ENCODE results near the gene MBP.

DNA sequence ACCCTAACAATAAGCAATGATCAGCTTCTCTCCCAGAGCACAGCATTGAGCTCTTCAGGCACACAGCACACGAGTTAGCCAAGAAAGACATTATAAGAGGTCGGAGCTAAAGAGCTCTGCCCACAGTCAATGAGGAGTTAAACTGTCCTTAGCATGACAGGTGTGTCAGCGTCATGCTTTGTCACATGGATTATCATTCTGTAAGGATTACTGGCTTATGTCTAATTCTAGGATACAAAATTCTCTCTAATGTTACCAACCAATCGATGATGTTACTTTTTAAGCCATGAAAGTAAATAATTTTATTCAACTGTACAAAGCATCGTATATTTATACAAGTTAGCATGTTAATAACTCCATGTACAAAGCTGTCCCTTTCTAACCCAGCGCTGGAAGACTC, 201.4 kb downstream of the MBP start:
- TF ChIP-seq, protein P1, sequence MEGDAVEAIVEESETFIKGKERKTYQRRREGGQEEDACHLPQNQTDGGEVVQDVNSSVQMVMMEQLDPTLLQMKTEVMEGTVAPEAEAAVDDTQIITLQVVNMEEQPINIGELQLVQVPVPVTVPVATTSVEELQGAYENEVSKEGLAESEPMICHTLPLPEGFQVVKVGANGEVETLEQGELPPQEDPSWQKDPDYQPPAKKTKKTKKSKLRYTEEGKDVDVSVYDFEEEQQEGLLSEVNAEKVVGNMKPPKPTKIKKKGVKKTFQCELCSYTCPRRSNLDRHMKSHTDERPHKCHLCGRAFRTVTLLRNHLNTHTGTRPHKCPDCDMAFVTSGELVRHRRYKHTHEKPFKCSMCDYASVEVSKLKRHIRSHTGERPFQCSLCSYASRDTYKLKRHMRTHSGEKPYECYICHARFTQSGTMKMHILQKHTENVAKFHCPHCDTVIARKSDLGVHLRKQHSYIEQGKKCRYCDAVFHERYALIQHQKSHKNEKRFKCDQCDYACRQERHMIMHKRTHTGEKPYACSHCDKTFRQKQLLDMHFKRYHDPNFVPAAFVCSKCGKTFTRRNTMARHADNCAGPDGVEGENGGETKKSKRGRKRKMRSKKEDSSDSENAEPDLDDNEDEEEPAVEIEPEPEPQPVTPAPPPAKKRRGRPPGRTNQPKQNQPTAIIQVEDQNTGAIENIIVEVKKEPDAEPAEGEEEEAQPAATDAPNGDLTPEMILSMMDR (IDR thresholded peaks at IDR 0.05) = no peak
- TF ChIP-seq POLR2A (IDR thresholded peaks at IDR 0.05) = no peak
- no peak for TF ChIP-seq EP300 (IDR thresholded peaks at IDR 0.05)
